K562 (cell line): Measurements from ENCODE around the gene HPF1. TPM values are rescaled to one million over a fixed set of nuclear protein-coding genes. Genes with fewer than 3 reads are reported as not detected.

Experiments
- POLR2A ChIP-seq: fragments of 450-650 bp; conservative IDR thresholded peaks from 2 replicates; pipeline ENCODE4 v1.6.1; 2016
- REST ChIP-seq, 2 experiments: fragments of 450-650 bp; formaldehyde crosslinking in 1 of 2; IDR thresholded peaks; 2 replicates each; pipeline versions ENCODE4 v1.4.0 to v1.6.1; 2014 to 2020; ENCODE audit warnings: mild to moderate bottlenecking in 2 of 2, borderline replicate concordance in 1 of 2, low read depth in 1 of 2
- RNF219 ChIP-seq: fragments of 250-450 bp; sonication (Bioruptor Pico); IDR thresholded peaks from 2 replicates; pipeline ENCODE4 v1.5.0; 2022; ENCODE audit warnings: mild to moderate bottlenecking
- ZNF133 ChIP-seq: fragments of 250-450 bp; sonication (Bioruptor Pico); IDR thresholded peaks from 2 replicates; pipeline ENCODE4 v1.4.0; 2020; ENCODE audit warnings: mild to moderate bottlenecking
- polyA plus RNA-seq, 8 experiments: library from polyadenylated mRNA; depleted of rRNA in 4 of 8; stranded (reverse) in 5 of 8; unstranded in 3 of 8; fragments of >200 nt; fragmentation: Nextera tagmentation in 2 of 8; fragmentation: Illumina TruSeq in 1 of 8; extraction: Ambion mirVana in 2 of 8; extraction: Trizol in 1 of 8; gene quantifications; 2 replicates each; pipeline versions ENCODE4 v1.2.1 to v1.2.3, GENCODE V29; 2011 to 2014; ENCODE audit warnings: inconsistent platforms in 1 of 8, missing spikeins in 1 of 8
- total RNA-seq, 7 experiments: library from RNA; depleted of rRNA in 6 of 7; stranded (reverse); fragments of >200 nt in 6 of 7; fragmentation: Illumina TruSeq in 2 of 7; extraction: Trizol in 2 of 7; gene quantifications; 2 replicates each; pipeline versions ENCODE4 v1.2.1 to v1.2.3, GENCODE V29; 2011 to 2021; ENCODE audit warnings: low replicate concordance in 1 of 7

Gene HPF1
- total and polyA plus RNA-seq, 9 of the 15 experiments (the other 6 are each of a cell fraction or from before 2014, with no cell fraction given): 21.2 to 89.4 (median 35.2) TPM

- TF ChIP-seq REST (IDR thresholded peaks at IDR 0.05; ENCODE audit: borderline replicate concordance): no peak
- TF ChIP-seq REST (CRISPR knock-in tag; IDR thresholded peaks at IDR 0.05; ENCODE audit: low read depth): no peak
- TF ChIP-seq RNF219: no peak
- no peak for TF ChIP-seq ZNF133
- no peak for TF ChIP-seq POLR2A
These were observed 9.0 kb upstream of the HPF1 start (continued) for GRCh38 chr4:169766741-169767140.
